IMR-90 (cell line): ENCODE measurements around the gene SLX4. TPM values are rescaled to one million over a fixed set of nuclear protein-coding genes. Genes with fewer than 3 reads are reported as not detected.

Experiments
- ATAC-seq: fragments of 200-7000 bp; cut with Tn5 transposase; 2 replicates; pipeline ENCODE4 v1.9.1; 2020; ENCODE audit warnings: low read depth, mild to moderate bottlenecking, moderate library complexity
- BruUV-seq: library from RNA; stranded (reverse); fragments of 400-500 nt; replicated peaks from 2 replicates; lab custom pipeline; 2021; lab: Mats Ljungman, UMichigan
- CTCF ChIA-PET: fragments of 300-600 bp; formaldehyde crosslinking; extraction: SDS; loops from one replicate; lab custom pipeline; 2021; ENCODE audit warnings: antibody characterized with exemption; lab: Yijun Ruan, JAX
- POLR2A ChIA-PET: fragments of 300-600 bp; sonication (Branson Sonifier 250); formaldehyde crosslinking; loops from one replicate; lab custom pipeline; 2022; ENCODE audit warnings: antibody characterized with exemption; ENCODE audit not compliant: unreplicated experiment; lab: Charles Lee
- DNase-seq: peaks from one replicate; pipeline ENCODE4 v3.0.0; 2013
- H2AFZ ChIP-seq: replicated peaks from 2 replicates; pipeline ENCODE3; 2013; ENCODE audit warnings: low read length, mild to moderate bottlenecking; ENCODE audit not compliant: poor library complexity
- H2AK5ac ChIP-seq: 2 replicates; pipeline ENCODE4 v1.6.1; 2013; ENCODE audit warnings: low read depth, low read length, inconsistent platforms
- H2AK9ac ChIP-seq: replicated peaks from 2 replicates; pipeline ENCODE3; 2013; ENCODE audit warnings: mild to moderate bottlenecking, low read depth, low read length, moderate library complexity; ENCODE audit not compliant: poor library complexity
- H2BK120ac ChIP-seq: 2 replicates; pipeline ENCODE4 v1.6.1; 2013; ENCODE audit warnings: low read depth, low read length, inconsistent platforms
- H2BK15ac ChIP-seq: 3 replicates; pipeline ENCODE4 v1.6.1; 2013; ENCODE audit warnings: low read depth, low read length, inconsistent platforms
- H2BK20ac ChIP-seq: 2 replicates; pipeline ENCODE4 v1.6.1; 2013; ENCODE audit warnings: low read depth, mild to moderate bottlenecking, inconsistent platforms, low read length, moderate library complexity
- H2BK5ac ChIP-seq: 2 replicates; pipeline ENCODE4 v1.6.1; 2013; ENCODE audit warnings: mild to moderate bottlenecking, low read depth, low read length, inconsistent platforms; ENCODE audit not compliant: poor library complexity, severe bottlenecking
- H3K14ac ChIP-seq: replicated peaks from 2 replicates; pipeline ENCODE4 v1.6.1; 2013; ENCODE audit warnings: low read depth, low read length, inconsistent platforms
- H3K18ac ChIP-seq: 2 replicates; pipeline ENCODE4 v1.6.1; 2013; ENCODE audit warnings: low read depth, low read length, control low read depth
- H3K23ac ChIP-seq: 2 replicates; pipeline ENCODE4 v1.6.1; 2013; ENCODE audit warnings: low read depth, low read length, inconsistent platforms
- H3K27ac ChIP-seq: 2 replicates; pipeline ENCODE4 v1.5.1; 2013; ENCODE audit warnings: mild to moderate bottlenecking, control low read depth, low read length; ENCODE audit not compliant: insufficient read depth
- H3K27me3 ChIP-seq: 2 replicates; pipeline ENCODE4 v1.6.1; 2013; ENCODE audit warnings: low read length; ENCODE audit not compliant: control insufficient read depth, insufficient read depth
- H3K36me3 ChIP-seq: 2 replicates; pipeline ENCODE4 v1.6.1; 2013; ENCODE audit warnings: low read length, mixed read lengths; ENCODE audit not compliant: control insufficient read depth, insufficient read depth
- H3K4ac ChIP-seq: 2 replicates; pipeline ENCODE4 v1.6.1; 2013; ENCODE audit warnings: low read depth, low read length, inconsistent platforms
- H3K4me1 ChIP-seq: 2 replicates; pipeline ENCODE4 v1.6.1; 2013; ENCODE audit warnings: low read length, mixed read lengths; ENCODE audit not compliant: control insufficient read depth, insufficient read depth
- H3K4me2 ChIP-seq: 2 replicates; pipeline ENCODE4 v1.6.1; 2013; ENCODE audit warnings: low read depth, mild to moderate bottlenecking, control low read depth, low read length, moderate library complexity
- H3K4me3 ChIP-seq: 2 replicates; pipeline ENCODE4 v1.5.1; 2013; ENCODE audit warnings: low read depth, mild to moderate bottlenecking, control low read depth, low read length, moderate library complexity; ENCODE audit not compliant: insufficient read depth
- H3K56ac ChIP-seq: 2 replicates; pipeline ENCODE4 v1.6.1; 2013; ENCODE audit warnings: low read length, inconsistent platforms; ENCODE audit not compliant: insufficient read depth; ENCODE audit errors: extremely low read depth
- H3K79me1 ChIP-seq, 2 experiments: 2 replicates each; pipeline ENCODE4 v1.6.1; 2013; ENCODE audit warnings: low read length in 2 of 2, inconsistent platforms in 1 of 2, low read depth in 1 of 2
- H3K9ac ChIP-seq: 2 replicates; pipeline ENCODE4 v1.6.1; 2013; ENCODE audit warnings: low read depth, low read length, control low read depth
- H3K9me1 ChIP-seq: 2 replicates; pipeline ENCODE4 v1.6.1; 2013; ENCODE audit warnings: low read length, inconsistent platforms; ENCODE audit not compliant: insufficient read depth
- H3K9me3 ChIP-seq: 2 replicates; pipeline ENCODE4 v1.6.1; 2013; ENCODE audit warnings: low read length; ENCODE audit not compliant: control insufficient read depth, insufficient read depth
- H4K20me1 ChIP-seq: 2 replicates; pipeline ENCODE4 v1.6.1; 2013; ENCODE audit warnings: low read length, inconsistent platforms; ENCODE audit not compliant: insufficient read depth
- H4K5ac ChIP-seq: 2 replicates; pipeline ENCODE4 v1.6.1; 2013; ENCODE audit warnings: mild to moderate bottlenecking, low read depth, low read length, control low read depth
- H4K8ac ChIP-seq, 2 experiments: 2 replicates each; pipeline ENCODE4 v1.6.1; 2013; ENCODE audit warnings: low read depth in 2 of 2, low read length in 2 of 2, control low read depth in 1 of 2, inconsistent platforms in 1 of 2
- H4K91ac ChIP-seq: 2 replicates; pipeline ENCODE4 v1.6.1; 2013; ENCODE audit warnings: low read depth, low read length, inconsistent platforms; ENCODE audit not compliant: insufficient read depth
- BHLHE40 ChIP-seq: fragments of 150-350 bp; IDR thresholded peaks from 2 replicates; pipeline ENCODE4 v1.6.1; 2016; ENCODE audit warnings: mild to moderate bottlenecking, low read depth, low read length
- CHD1 ChIP-seq: IDR thresholded peaks from 2 replicates; pipeline ENCODE4 v1.6.1; 2012; ENCODE audit warnings: low read depth, low read length, improper control_type of control experiment
- FOS ChIP-seq: fragments of 150-350 bp; IDR thresholded peaks from 2 replicates; pipeline ENCODE4 v1.6.1; 2016; ENCODE audit warnings: low read depth, low read length
- MAFK ChIP-seq: IDR thresholded peaks from 2 replicates; pipeline ENCODE4 v1.6.1; 2012; ENCODE audit warnings: low read depth, low read length, improper control_type of control experiment
- MXI1 ChIP-seq: IDR thresholded peaks from 2 replicates; pipeline ENCODE4 v1.6.1; 2012; ENCODE audit warnings: low read depth, mild to moderate bottlenecking, low read length, moderate library complexity, borderline replicate concordance
- NFE2L2 ChIP-seq: fragments of 150-350 bp; IDR thresholded peaks from 2 replicates; pipeline ENCODE4 v1.6.1; 2016; ENCODE audit warnings: low read depth, mild to moderate bottlenecking, low read length
- POLR2A ChIP-seq: IDR thresholded peaks from 2 replicates; pipeline ENCODE4 v1.6.1; 2012; ENCODE audit warnings: mild to moderate bottlenecking, low read depth, low read length
- RCOR1 ChIP-seq: IDR thresholded peaks from 2 replicates; pipeline ENCODE4 v1.6.1; 2012; ENCODE audit warnings: mild to moderate bottlenecking, low read length, improper control_type of control experiment; ENCODE audit not compliant: insufficient replicate concordance
- RFX5 ChIP-seq: IDR thresholded peaks from 2 replicates; pipeline ENCODE4 v1.8.0; 2012; ENCODE audit warnings: low read depth, mild to moderate bottlenecking, low read length, moderate library complexity
- WGBS, 2 experiments: methylation state at CpG; one replicate each; pipeline versions ENCODE4 v1.1.5 to v1.1.7; 2013; ENCODE audit warnings: missing lambda C conversion rate in 2 of 2; ENCODE audit not compliant: insufficient read length in 1 of 2; ENCODE audit errors: extremely low coverage in 2 of 2; 5-methylcytosine and 5-hydroxymethylcytosine counted together
- dilution Hi-C: fragments of 300-500 bp; cut with HindIII; formaldehyde crosslinking; loops from one replicate; pipeline ENCODE4 v1.14.3; 2018; ENCODE audit warnings: low sequenced_read_pairs; ENCODE audit not compliant: unreplicated experiment
- in situ Hi-C: fragments of 300-500 bp; cut with MboI; formaldehyde crosslinking; loops from 3 replicates; pipeline ENCODE4 v1.14.3; 2019; ENCODE audit warnings: low sequenced_read_pairs, inconsistent platforms, mixed read lengths
- intact Hi-C: fragments of 100-400 bp; cut with micrococcal nuclease; formaldehyde crosslinking; loops from 2 replicates; pipeline ENCODE4 v1.10.0; 2022
- polyA plus RNA-seq, 3 experiments: library from polyadenylated mRNA; depleted of rRNA; stranded (reverse); fragments of >200 nt; gene quantifications; 2 replicates each; pipeline ENCODE4 v1.2.3, GENCODE V29; 2012; ENCODE audit warnings: low replicate concordance in 1 of 3
- total RNA-seq: library from RNA; depleted of rRNA; stranded (reverse); fragments of >200 nt; gene quantifications from 2 replicates; pipeline ENCODE4 v1.2.3, GENCODE V29; 2012
- TF ChIP-seq, protein P1 (sequence below): fragments of 150-350 bp; IDR thresholded peaks from 2 replicates; pipeline ENCODE4 v1.6.1; 2016; ENCODE audit warnings: low read depth, mild to moderate bottlenecking, low read length, moderate library complexity, borderline replicate concordance
- TF ChIP-seq, protein P2 (sequence below): conservative IDR thresholded peaks from 2 replicates; pipeline ENCODE4 v1.5.1; 2012; ENCODE audit warnings: mild to moderate bottlenecking, low read depth, low read length, improper control_type of control experiment

SLX4 gene
- total and polyA plus RNA-seq, 2 of the 4 experiments (the other 2 are of a cell fraction) = 1.3 to 3.1 TPM

DNA sequence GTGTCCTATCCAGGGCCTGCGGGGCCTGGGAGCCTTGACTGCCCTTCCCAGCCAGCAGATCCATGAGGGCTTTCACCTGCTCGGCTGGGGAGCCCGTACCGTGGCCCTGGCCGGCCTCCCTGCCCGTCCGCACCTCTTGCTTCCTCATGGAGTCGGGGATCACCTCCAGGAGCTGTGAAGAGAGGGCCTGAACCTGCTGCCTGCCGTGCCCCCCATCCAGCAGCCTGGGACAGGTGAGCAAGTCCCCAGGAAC is 46.6 kb downstream of the SLX4 start:
- DNase-seq (no peak), ATAC-seq (no peak)
- no peak overlapping the region for H3K23ac ChIP-seq
- H4K8ac ChIP-seq = no peak overlapping the region
- H3K9me3 ChIP-seq = peaks cover 2% of the 10 kb centered on the region; the same call in 1 of the 2 replicates
- no peak overlapping the region for H4K5ac ChIP-seq
- H3K4me3 ChIP-seq = no peak overlapping the region
- no peaks in the 10 kb centered on the region for H3K79me1 ChIP-seq
- dilution Hi-C loops (no loop called here), in situ Hi-C loops (no loop called here), intact Hi-C loops (no loop called here)
- no peak overlapping the region for H3K4ac ChIP-seq
- H2AFZ ChIP-seq = no peak overlapping the region
- H3K36me3 ChIP-seq = no peaks in the 10 kb centered on the region
- H3K9ac ChIP-seq = no peak overlapping the region
- H3K56ac ChIP-seq = no peak overlapping the region
- no peak overlapping the region for H2BK120ac ChIP-seq
- H2BK20ac ChIP-seq = no peak overlapping the region
- ChIA-PET CTCF (no interaction called here), POLR2A (no interaction called here)
- H4K20me1 ChIP-seq = no peaks in the 10 kb centered on the region
- H2AK9ac ChIP-seq = no peak overlapping the region
- no peaks in the 10 kb centered on the region for H3K4me1 ChIP-seq
- H3K9me1 ChIP-seq = no peaks in the 10 kb centered on the region
- H2BK15ac ChIP-seq = no peak overlapping the region
- no CpG with 5 or more reads among the region's 9 CpGs for WGBS, 2 experiments
- no peak overlapping the region for H2AK5ac ChIP-seq
- no peak overlapping the region for H3K27ac ChIP-seq
- H3K27me3 ChIP-seq = no peaks in the 10 kb centered on the region; the same call in 1 of the 2 replicates
- H3K18ac ChIP-seq = no peak overlapping the region
- BruUV-seq = no TSS peak
- H4K91ac ChIP-seq = no peak overlapping the region
- TF ChIP-seq MXI1 = no peak
- TF ChIP-seq POLR2A = no peak
- TF ChIP-seq, protein P1, sequence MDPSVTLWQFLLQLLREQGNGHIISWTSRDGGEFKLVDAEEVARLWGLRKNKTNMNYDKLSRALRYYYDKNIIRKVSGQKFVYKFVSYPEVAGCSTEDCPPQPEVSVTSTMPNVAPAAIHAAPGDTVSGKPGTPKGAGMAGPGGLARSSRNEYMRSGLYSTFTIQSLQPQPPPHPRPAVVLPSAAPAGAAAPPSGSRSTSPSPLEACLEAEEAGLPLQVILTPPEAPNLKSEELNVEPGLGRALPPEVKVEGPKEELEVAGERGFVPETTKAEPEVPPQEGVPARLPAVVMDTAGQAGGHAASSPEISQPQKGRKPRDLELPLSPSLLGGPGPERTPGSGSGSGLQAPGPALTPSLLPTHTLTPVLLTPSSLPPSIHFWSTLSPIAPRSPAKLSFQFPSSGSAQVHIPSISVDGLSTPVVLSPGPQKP = no peak
- no peak for TF ChIP-seq CHD1
- no peak for TF ChIP-seq FOS
- no peak for TF ChIP-seq MAFK
- TF ChIP-seq RCOR1 = no peak
- TF ChIP-seq, protein P2, sequence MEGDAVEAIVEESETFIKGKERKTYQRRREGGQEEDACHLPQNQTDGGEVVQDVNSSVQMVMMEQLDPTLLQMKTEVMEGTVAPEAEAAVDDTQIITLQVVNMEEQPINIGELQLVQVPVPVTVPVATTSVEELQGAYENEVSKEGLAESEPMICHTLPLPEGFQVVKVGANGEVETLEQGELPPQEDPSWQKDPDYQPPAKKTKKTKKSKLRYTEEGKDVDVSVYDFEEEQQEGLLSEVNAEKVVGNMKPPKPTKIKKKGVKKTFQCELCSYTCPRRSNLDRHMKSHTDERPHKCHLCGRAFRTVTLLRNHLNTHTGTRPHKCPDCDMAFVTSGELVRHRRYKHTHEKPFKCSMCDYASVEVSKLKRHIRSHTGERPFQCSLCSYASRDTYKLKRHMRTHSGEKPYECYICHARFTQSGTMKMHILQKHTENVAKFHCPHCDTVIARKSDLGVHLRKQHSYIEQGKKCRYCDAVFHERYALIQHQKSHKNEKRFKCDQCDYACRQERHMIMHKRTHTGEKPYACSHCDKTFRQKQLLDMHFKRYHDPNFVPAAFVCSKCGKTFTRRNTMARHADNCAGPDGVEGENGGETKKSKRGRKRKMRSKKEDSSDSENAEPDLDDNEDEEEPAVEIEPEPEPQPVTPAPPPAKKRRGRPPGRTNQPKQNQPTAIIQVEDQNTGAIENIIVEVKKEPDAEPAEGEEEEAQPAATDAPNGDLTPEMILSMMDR = no peak
- TF ChIP-seq RFX5 = no peak
- TF ChIP-seq NFE2L2 = no peak
- no peak for TF ChIP-seq BHLHE40
- no peak overlapping the region for H3K14ac ChIP-seq
- H3K4me2 ChIP-seq = no peak overlapping the region
- no peak overlapping the region for H2BK5ac ChIP-seq
